ENCODE measurements around the gene TIMM44. TPM values are rescaled to one million over a fixed set of nuclear protein-coding genes. Genes with fewer than 3 reads are reported as not detected.

The TIMM44 gene
- total RNA-seq, 4 donors from 2014 or later, result 59.7 to 102 (median 71.8) TPM

DNA sequence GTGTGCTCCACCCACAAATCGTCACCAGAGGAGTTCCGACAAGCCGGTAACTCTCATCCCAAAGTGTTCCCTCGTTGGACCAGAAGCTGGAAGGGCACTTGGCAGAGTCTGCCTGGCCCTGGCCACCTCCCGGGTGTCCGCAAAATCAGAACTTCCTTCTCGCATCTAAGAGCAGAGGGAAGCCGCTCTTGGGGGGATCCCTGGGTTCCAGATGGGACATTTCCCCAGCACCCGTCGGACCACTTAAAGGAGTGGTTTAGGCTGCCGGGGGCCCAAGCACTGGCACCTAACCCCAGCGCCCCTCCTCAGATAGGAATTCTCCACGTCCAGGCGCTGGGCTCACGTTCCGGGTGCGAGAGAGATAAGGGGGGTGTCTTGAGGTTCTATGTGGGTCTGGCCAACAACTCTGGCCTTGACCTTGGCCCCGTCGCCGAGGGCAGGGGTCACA is 40.6 kb downstream of the TIMM44 start:
- Histone ChIP-seq H3K4me1 (peaks cover 18 to 32% (median 26%) of the 10 kb centered on the region in 4 donors), H3K36me3 (no peaks in the 10 kb centered on the region), H3K9me3 (no peaks in the 10 kb centered on the region), H3K4me3 (peak overlapping the region; percentile 40 to 92 (median 54)), H3K27me3 (no peaks in the 10 kb centered on the region), H3K27ac (peak overlapping the region; percentile 86 to 91 (median 88))
- peak; percentile 29 for DNase-seq
- no peak for TF ChIP-seq POLR2AphosphoS5 (IDR thresholded peaks at IDR 0.05)
- intact Hi-C loops (cut with DNase I; ENCODE audit: low total_unique reads), result no loop called here
- 20% methylated on average over 10 of the region's 20 CpGs; no CpG with 5 or more reads in 1 of the 2 donors for WGBS, 2 donors (ENCODE audit: low coverage in 1 of 2)
- in situ Hi-C loops (cut with MboI; ENCODE audit: low pct_ligation_motif_present in 1 of 4, low pct_unique_long_range_greater_than_20kb in 1 of 4, low sequenced_read_pairs in 3 of 4), result no loop called here

GRCh38 chr19:7901337-7901736 is 42.1 kb downstream of the TIMM44 start:
- Histone ChIP-seq H3K27me3 (no peaks in the 10 kb centered on the region), H3K27ac (no peak overlapping the region), H3K4me1 (peaks cover 18 to 32% (median 26%) of the 10 kb centered on the region in 4 donors), H3K9me3 (no peaks in the 10 kb centered on the region), H3K36me3 (no peaks in the 10 kb centered on the region), H3K4me3 (no peak overlapping the region)
- TF ChIP-seq, protein P1, sequence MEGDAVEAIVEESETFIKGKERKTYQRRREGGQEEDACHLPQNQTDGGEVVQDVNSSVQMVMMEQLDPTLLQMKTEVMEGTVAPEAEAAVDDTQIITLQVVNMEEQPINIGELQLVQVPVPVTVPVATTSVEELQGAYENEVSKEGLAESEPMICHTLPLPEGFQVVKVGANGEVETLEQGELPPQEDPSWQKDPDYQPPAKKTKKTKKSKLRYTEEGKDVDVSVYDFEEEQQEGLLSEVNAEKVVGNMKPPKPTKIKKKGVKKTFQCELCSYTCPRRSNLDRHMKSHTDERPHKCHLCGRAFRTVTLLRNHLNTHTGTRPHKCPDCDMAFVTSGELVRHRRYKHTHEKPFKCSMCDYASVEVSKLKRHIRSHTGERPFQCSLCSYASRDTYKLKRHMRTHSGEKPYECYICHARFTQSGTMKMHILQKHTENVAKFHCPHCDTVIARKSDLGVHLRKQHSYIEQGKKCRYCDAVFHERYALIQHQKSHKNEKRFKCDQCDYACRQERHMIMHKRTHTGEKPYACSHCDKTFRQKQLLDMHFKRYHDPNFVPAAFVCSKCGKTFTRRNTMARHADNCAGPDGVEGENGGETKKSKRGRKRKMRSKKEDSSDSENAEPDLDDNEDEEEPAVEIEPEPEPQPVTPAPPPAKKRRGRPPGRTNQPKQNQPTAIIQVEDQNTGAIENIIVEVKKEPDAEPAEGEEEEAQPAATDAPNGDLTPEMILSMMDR (IDR thresholded peaks at IDR 0.05), result no peak
- TF ChIP-seq POLR2AphosphoS5 (IDR thresholded peaks at IDR 0.05), result no peak
- TF ChIP-seq POLR2A (IDR thresholded peaks at IDR 0.05), result no peak
- TF ChIP-seq EP300 (IDR thresholded peaks at IDR 0.05; ENCODE audit: low read depth), result no peak
- intact Hi-C loops (cut with DNase I; ENCODE audit: low total_unique reads), result no loop called here
- no peak for DNase-seq
- in situ Hi-C loops (cut with MboI; ENCODE audit: low pct_ligation_motif_present in 1 of 4, low pct_unique_long_range_greater_than_20kb in 1 of 4, low sequenced_read_pairs in 3 of 4), result no loop called here
- 80 to 95% methylated on average over 2 to 7 of the region's 7 CpGs for WGBS, 2 donors (ENCODE audit: low coverage in 1 of 2)

- WGBS, 2 donors (ENCODE audit: low coverage in 1 of 2), result 61% methylated on average over 3 of the region's 3 CpGs; no CpG with 5 or more reads in 1 of the 2 donors
- Histone ChIP-seq H3K9me3 (no peaks in the 10 kb centered on the region), H3K27me3 (no peaks in the 10 kb centered on the region), H3K27ac (no peak overlapping the region), H3K36me3 (no peaks in the 10 kb centered on the region), H3K4me1 (peaks cover 18 to 28% (median 25%) of the 10 kb centered on the region in 4 donors), H3K4me3 (no peak overlapping the region)
- no peak for DNase-seq
- intact Hi-C loops (cut with DNase I; ENCODE audit: low total_unique reads) (no loop called here), in situ Hi-C loops (cut with MboI; ENCODE audit: low pct_ligation_motif_present in 1 of 4, low pct_unique_long_range_greater_than_20kb in 1 of 4, low sequenced_read_pairs in 3 of 4) (no loop called here)
- TF ChIP-seq, protein P1 (IDR thresholded peaks at IDR 0.05), result no peak
- TF ChIP-seq POLR2A (IDR thresholded peaks at IDR 0.05) (no peak), EP300 (IDR thresholded peaks at IDR 0.05; ENCODE audit: low read depth) (no peak), POLR2AphosphoS5 (IDR thresholded peaks at IDR 0.05) (no peak)
Observed at GRCh38 chr19:7900931-7901330, 42.5 kb downstream of the TIMM44 start.

GRCh38 chr19:7900401-7900870 is 43.0 kb downstream of the TIMM44 start:
- no peaks in the 10 kb centered on the region for H3K9me3 ChIP-seq
- H3K4me1 ChIP-seq, result peaks cover 14 to 23% (median 20%) of the 10 kb centered on the region in 4 donors
- no peak for DNase-seq
- H3K4me3 ChIP-seq, result no peak overlapping the region
- in situ Hi-C loops (cut with MboI; ENCODE audit: low pct_ligation_motif_present in 1 of 4, low pct_unique_long_range_greater_than_20kb in 1 of 4, low sequenced_read_pairs in 3 of 4), result no loop called here
- intact Hi-C loops (cut with DNase I; ENCODE audit: low total_unique reads), result no loop called here
- no peak overlapping the region for H3K27ac ChIP-seq
- TF ChIP-seq POLR2AphosphoS5 (IDR thresholded peaks at IDR 0.05), result no peak
- no peak for TF ChIP-seq EP300 (IDR thresholded peaks at IDR 0.05; ENCODE audit: low read depth)
- TF ChIP-seq POLR2A (IDR thresholded peaks at IDR 0.05), result no peak
- TF ChIP-seq, protein P1 (IDR thresholded peaks at IDR 0.05), result no peak
- H3K27me3 ChIP-seq, result no peaks in the 10 kb centered on the region
- 84% methylated on average over 21 of the region's 21 CpGs; no CpG with 5 or more reads in 1 of the 2 donors for WGBS, 2 donors (ENCODE audit: low coverage in 1 of 2)
- H3K36me3 ChIP-seq, result no peaks in the 10 kb centered on the region
